H1 (cell line): Measurements from ENCODE around the gene FAT2. TPM values are rescaled to one million over a fixed set of nuclear protein-coding genes. Genes with fewer than 3 reads are reported as not detected.

Experiments used
- CTCF ChIA-PET: fragments of 300-600 bp; sonication (Branson Sonifier 250); formaldehyde crosslinking; loops from one replicate; lab custom pipeline; 2021; ENCODE audit not compliant: partially characterized antibody; lab: Charles Lee
- POLR2A ChIA-PET: fragments of 300-600 bp; sonication (Branson Sonifier 250); formaldehyde crosslinking; loops from one replicate; lab custom pipeline; 2021; ENCODE audit warnings: inconsistent platforms; ENCODE audit not compliant: partially characterized antibody; lab: Charles Lee
- DNase-seq, 2 experiments: peaks; one replicate each; pipeline versions ENCODE4 v3.0.0 to v3.0.0-alpha.2; 2010 to 2022; ENCODE audit warnings: low spot score in 2 of 2, low read depth in 1 of 2, mixed read lengths in 1 of 2
- FAIRE-seq: peaks from 2 replicates; lab custom pipeline; 2011; peaks lifted over from hg19 to GRCh38; lab: Jason Lieb, UNC
- H2AFZ ChIP-seq: 2 replicates; pipeline ENCODE4 v1.8.1; 2012; ENCODE audit warnings: low read length, inconsistent platforms
- H2AK5ac ChIP-seq: 2 replicates; pipeline ENCODE4 v1.6.1; 2013; ENCODE audit warnings: low read depth, low read length
- H2BK120ac ChIP-seq: replicated peaks from 2 replicates; pipeline ENCODE3; 2013; ENCODE audit warnings: low read depth, low read length, inconsistent platforms
- H2BK12ac ChIP-seq: 2 replicates; pipeline ENCODE4 v1.6.1; 2013; ENCODE audit warnings: low read depth, low read length
- H2BK15ac ChIP-seq: 2 replicates; pipeline ENCODE4 v1.6.1; 2013; ENCODE audit warnings: low read length
- H2BK20ac ChIP-seq: 2 replicates; pipeline ENCODE4 v1.6.1; 2013; ENCODE audit warnings: low read length
- H2BK5ac ChIP-seq: 2 replicates; pipeline ENCODE4 v1.6.1; 2013; ENCODE audit warnings: low read depth, low read length
- H3K14ac ChIP-seq: 2 replicates; pipeline ENCODE4 v1.6.1; 2013; ENCODE audit warnings: inconsistent platforms; ENCODE audit not compliant: insufficient read length
- H3K18ac ChIP-seq: 2 replicates; pipeline ENCODE4 v1.6.1; 2013; ENCODE audit warnings: low read length; ENCODE audit errors: extremely low read depth
- H3K23ac ChIP-seq: 2 replicates; pipeline ENCODE4 v1.6.1; 2013; ENCODE audit warnings: inconsistent platforms; ENCODE audit not compliant: insufficient read length
- H3K23me2 ChIP-seq: 2 replicates; pipeline ENCODE4 v1.6.1; 2013; ENCODE audit warnings: low read depth, low read length
- H3K27ac ChIP-seq: 2 replicates; pipeline ENCODE4 v1.6.1; 2011; ENCODE audit warnings: low read depth, low read length, inconsistent platforms
- H3K27me3 ChIP-seq, 4 experiments: replicated peaks in 1 of 4; 1 replicate in 1 of 4; 2 replicates in 3 of 4; pipeline versions ENCODE4 v1.6.1 to v1.8.1; 2011 to 2013; ENCODE audit warnings: low read length in 3 of 4, mild to moderate bottlenecking in 3 of 4, inconsistent platforms in 2 of 4, mixed read lengths in 2 of 4, moderate library complexity in 1 of 4; ENCODE audit not compliant: control insufficient read depth in 3 of 4, insufficient read depth in 3 of 4; ENCODE audit errors: extremely low read depth in 1 of 4
- H3K36me3 ChIP-seq, 4 experiments: 2 replicates each; pipeline versions ENCODE4 v1.6.1 to v1.8.1; 2011 to 2013; ENCODE audit warnings: mild to moderate bottlenecking in 4 of 4, low read length in 3 of 4, moderate library complexity in 2 of 4, control low read depth in 1 of 4, inconsistent platforms in 1 of 4; ENCODE audit not compliant: insufficient read depth in 4 of 4, control insufficient read depth in 2 of 4
- H3K4ac ChIP-seq: replicated peaks from 2 replicates; pipeline ENCODE3; 2013; ENCODE audit warnings: low read length, low read depth, mixed read lengths, inconsistent platforms; ENCODE audit not compliant: insufficient read length
- H3K4me1 ChIP-seq, 4 experiments: replicated peaks in 1 of 4; 1 replicate in 1 of 4; 2 replicates in 3 of 4; pipeline versions ENCODE4 v1.6.1 to v1.8.1; 2011 to 2013; ENCODE audit warnings: low read length in 3 of 4, inconsistent platforms in 2 of 4, mixed read lengths in 1 of 4; ENCODE audit not compliant: insufficient read depth in 4 of 4, control insufficient read depth in 3 of 4
- H3K4me2 ChIP-seq, 2 experiments: 2 replicates each; pipeline versions ENCODE4 v1.6.1 to v1.8.1; 2011 to 2013; ENCODE audit warnings: low read depth in 2 of 2, low read length in 2 of 2, control low read depth in 1 of 2, inconsistent platforms in 1 of 2, mild to moderate bottlenecking in 1 of 2; ENCODE audit not compliant: insufficient read depth in 1 of 2
- H3K4me3 ChIP-seq, 4 experiments: fragments of 200-600, 300-600 bp in 1 of 4; sonication (generic), shearing (Covaris generic), sonication (Bioruptor Twin) in 1 of 4; 2 replicates each; pipeline versions ENCODE4 v1.5.1 to v1.8.1; 2011 to 2016; ENCODE audit warnings: low read length in 4 of 4, low read depth in 3 of 4, control low read depth in 2 of 4, inconsistent platforms in 2 of 4, mild to moderate bottlenecking in 2 of 4, mixed read lengths in 1 of 4, moderate library complexity in 1 of 4; ENCODE audit not compliant: insufficient read depth in 2 of 4; ENCODE audit errors: extremely low read depth in 1 of 4
- H3K56ac ChIP-seq: replicated peaks from 2 replicates; pipeline ENCODE3; 2013; ENCODE audit warnings: low read depth, mild to moderate bottlenecking, mixed read lengths, low read length, inconsistent platforms; ENCODE audit not compliant: insufficient read length
- H3K79me1 ChIP-seq: 2 replicates; pipeline ENCODE4 v1.6.1; 2013; ENCODE audit warnings: low read depth, low read length, control low read depth
- H3K79me2 ChIP-seq, 2 experiments: 2 replicates each; pipeline versions ENCODE4 v1.6.1 to v1.8.1; 2012 to 2013; ENCODE audit warnings: low read length in 2 of 2, mild to moderate bottlenecking in 2 of 2, inconsistent platforms in 1 of 2; ENCODE audit not compliant: insufficient read depth in 2 of 2, control insufficient read depth in 1 of 2
- H3K9ac ChIP-seq, 4 experiments: replicated peaks in 1 of 4; 1 replicate in 1 of 4; 2 replicates in 3 of 4; pipeline versions ENCODE4 v1.6.1 to v1.8.1; 2011 to 2013; ENCODE audit warnings: low read depth in 3 of 4, low read length in 3 of 4, control low read depth in 2 of 4, mild to moderate bottlenecking in 2 of 4, moderate library complexity in 2 of 4, inconsistent platforms in 1 of 4; ENCODE audit errors: extremely low read depth in 1 of 4
- H3K9me3 ChIP-seq, 2 experiments: 2 replicates each; pipeline versions ENCODE4 v1.6.1 to v1.8.1; 2012 to 2013; ENCODE audit warnings: mild to moderate bottlenecking in 2 of 2, moderate library complexity in 2 of 2, control low read depth in 1 of 2, inconsistent platforms in 1 of 2, low read depth in 1 of 2, low read length in 1 of 2, mixed read lengths in 1 of 2; ENCODE audit not compliant: insufficient read depth in 2 of 2
- H4K20me1 ChIP-seq, 2 experiments: replicated peaks in 1 of 2; 2 replicates each; pipeline versions ENCODE3 to v1.8.1; 2011 to 2013; ENCODE audit warnings: inconsistent platforms in 2 of 2, low read length in 2 of 2, mild to moderate bottlenecking in 1 of 2; ENCODE audit not compliant: insufficient read depth in 2 of 2, control insufficient read depth in 1 of 2
- H4K5ac ChIP-seq: 2 replicates; pipeline ENCODE4 v1.6.1; 2013; ENCODE audit warnings: low read length, low read depth, mixed read lengths, inconsistent platforms; ENCODE audit not compliant: insufficient read length
- H4K8ac ChIP-seq: 2 replicates; pipeline ENCODE4 v1.8.0; 2013; ENCODE audit warnings: mild to moderate bottlenecking, moderate library complexity, low read length, inconsistent platforms; ENCODE audit not compliant: insufficient read depth; ENCODE audit errors: extremely low read depth
- H4K91ac ChIP-seq: replicated peaks from 2 replicates; pipeline ENCODE3; 2013; ENCODE audit warnings: low read length, mixed read lengths, inconsistent platforms; ENCODE audit not compliant: insufficient read length
- CBX5 ChIP-seq: fragments of 300-800, 300-1000 bp; sonication (generic); IDR thresholded peaks from 2 replicates; pipeline ENCODE4 v1.7.1; 2016; ENCODE audit warnings: antibody characterized with exemption, low read length, low read depth
- CBX8 ChIP-seq: fragments of 300-800, 300-1000 bp; sonication (generic); IDR thresholded peaks from 2 replicates; pipeline ENCODE4 v1.7.1; 2016; ENCODE audit warnings: low read depth, low read length, borderline replicate concordance
- CHD2 ChIP-seq: IDR thresholded peaks from 2 replicates; pipeline ENCODE4 v1.6.1; 2012; ENCODE audit warnings: low read length, improper control_type of control experiment
- FOSL1 ChIP-seq: IDR thresholded peaks from 2 replicates; pipeline ENCODE4 v1.6.1; 2011; ENCODE audit warnings: mild to moderate bottlenecking, low read depth, low read length, moderate library complexity; ENCODE audit not compliant: insufficient read depth
- GTF2F1 ChIP-seq: IDR thresholded peaks from 2 replicates; pipeline ENCODE4 v1.6.1; 2012; ENCODE audit warnings: low read depth, low read length, improper control_type of control experiment, borderline replicate concordance
- HDAC6 ChIP-seq: IDR thresholded peaks from one replicate; pipeline ENCODE4 v1.7.1; 2012; ENCODE audit warnings: low read depth, mild to moderate bottlenecking, inconsistent platforms, low read length, moderate library complexity
- JUND ChIP-seq: IDR thresholded peaks from 2 replicates; pipeline ENCODE4 v1.6.1; 2011; ENCODE audit warnings: mild to moderate bottlenecking, improper control_type of control experiment, low read length
- KDM4A ChIP-seq: IDR thresholded peaks from one replicate; pipeline ENCODE4 v1.7.1; 2012; ENCODE audit warnings: low read depth, mild to moderate bottlenecking, moderate library complexity, low read length, inconsistent platforms; ENCODE audit not compliant: severe bottlenecking
- KDM5A ChIP-seq: fragments of 200-600 bp; IDR thresholded peaks from 2 replicates; pipeline ENCODE4 v1.7.1; 2012; ENCODE audit warnings: mild to moderate bottlenecking, low read length, inconsistent platforms, mixed read lengths
- NANOG ChIP-seq: IDR thresholded peaks from 2 replicates; pipeline ENCODE4 v1.6.1; 2011; ENCODE audit warnings: low read length, low read depth, mild to moderate bottlenecking, inconsistent platforms; ENCODE audit not compliant: insufficient read depth, poor library complexity, severe bottlenecking
- PHF8 ChIP-seq: fragments of 200-600 bp; sonication (generic); conservative IDR thresholded peaks from 2 replicates; pipeline ENCODE4 v1.7.1; 2012; ENCODE audit warnings: low read depth, mild to moderate bottlenecking, inconsistent platforms, low read length, moderate library complexity
- RAD21 ChIP-seq, 2 experiments: IDR thresholded peaks in 1 of 2; conservative IDR thresholded peaks in 1 of 2; 2 replicates each; pipeline ENCODE4 v1.6.1; 2011; ENCODE audit warnings: low read depth in 2 of 2, low read length in 2 of 2, improper control_type of control experiment in 1 of 2, inconsistent platforms in 1 of 2, mild to moderate bottlenecking in 1 of 2, moderate library complexity in 1 of 2
- RFX5 ChIP-seq: IDR thresholded peaks from 2 replicates; pipeline ENCODE4 v1.6.1; 2011; ENCODE audit warnings: low read depth, low read length, improper control_type of control experiment, borderline replicate concordance
- SIN3A ChIP-seq, 2 experiments: IDR thresholded peaks in 1 of 2; conservative IDR thresholded peaks in 1 of 2; 2 replicates each; pipeline ENCODE4 v1.6.1; 2011 to 2012; ENCODE audit warnings: low read length in 2 of 2, improper control_type of control experiment in 1 of 2, low read depth in 1 of 2, mild to moderate bottlenecking in 1 of 2
- WGBS, 2 experiments: shearing (Covaris generic) in 1 of 2; methylation state at CpG; one replicate each; pipeline versions ENCODE4 v1.1.6 to v1.1.7; 2013 to 2015; ENCODE audit warnings: low lambda C conversion rate in 2 of 2, mixed read lengths in 2 of 2, inconsistent platforms in 1 of 2, low coverage in 1 of 2, missing lambda C conversion rate in 1 of 2; ENCODE audit not compliant: insufficient replicate concordance in 2 of 2, insufficient coverage in 1 of 2, insufficient read length in 1 of 2; ENCODE audit errors: extremely low coverage in 1 of 2, missing lambda C conversion rate in 1 of 2; 5-methylcytosine and 5-hydroxymethylcytosine counted together
- polyA plus RNA-seq, 7 experiments: library from polyadenylated mRNA; depleted of rRNA in 3 of 7; stranded (reverse) in 5 of 7; unstranded in 2 of 7; fragments of >200 nt in 5 of 7; fragments of 200-250 nt in 2 of 7; gene quantifications; 1 replicate in 5 of 7; 2 replicates in 1 of 7; 4 replicates in 1 of 7; pipeline versions ENCODE4 v1.2.1 to v1.2.3, GENCODE V29; 2011 to 2013; ENCODE audit warnings: missing spikeins in 2 of 7, mixed read lengths in 2 of 7
- total RNA-seq: library from RNA; stranded (reverse); fragmentation: NEBNext Ultra II Directional; extraction: Animal tissue kit (Norgen Biotek cat#: 25700); gene quantifications from 2 replicates; pipeline ENCODE4 v1.2.1, GENCODE V29; 2021

FAT2 gene
- total and polyA plus RNA-seq, 2 of the 8 experiments (the other 6 are each of a cell fraction or from before 2014, with no cell fraction given): 0.12 to 0.30 TPM

DNA sequence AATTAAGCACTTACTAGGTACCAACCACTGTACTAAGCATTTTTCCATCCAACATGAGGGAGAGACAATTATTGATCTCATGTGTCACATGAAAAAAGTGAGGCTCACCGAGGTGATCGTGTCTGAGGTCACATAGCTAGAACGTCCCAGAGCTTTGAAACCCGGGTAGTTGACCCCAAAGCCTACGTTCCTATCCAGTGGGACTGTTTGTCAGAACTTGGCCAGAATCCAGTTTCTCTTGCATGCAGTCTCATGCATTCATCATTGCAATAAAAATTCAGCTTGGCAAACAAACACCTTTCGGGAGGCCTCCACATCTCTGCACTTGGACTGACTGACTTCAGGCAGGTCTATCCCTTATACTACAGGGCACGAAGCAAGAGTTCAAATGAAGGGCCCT, 23.4 kb upstream of the FAT2 start:
- ChIA-PET CTCF (interaction anchor here (0.9 to 2.1 kb wide), 6 partner anchors 13 to 470 kb away, joined by 3 to 8 read pairs (median 4); no protein-coding TSS in a partner anchor), POLR2A (no interaction called here)
- Histone ChIP-seq H2AK5ac (no peak overlapping the region), H3K27me3 (no peaks in the 10 kb centered on the region), H4K5ac (no peak overlapping the region), H3K56ac (no peak overlapping the region), H2BK12ac (no peak overlapping the region), H3K18ac (no peak overlapping the region), H2AFZ (no peak overlapping the region), H4K8ac (no peak overlapping the region), H3K79me2 (no peaks in the 10 kb centered on the region), H3K14ac (no peak overlapping the region), H4K91ac (no peak overlapping the region), H3K23ac (no peak overlapping the region), H4K20me1 (peaks cover 0 to 3% of the 10 kb centered on the region in 2 experiments), H3K4ac (no peak overlapping the region), H2BK20ac (no peak overlapping the region), H3K79me1 (no peaks in the 10 kb centered on the region), H2BK15ac (no peak overlapping the region), H3K36me3 (no peaks in the 10 kb centered on the region), H3K27ac (no peak overlapping the region), H3K9ac (no peak overlapping the region), H2BK120ac (no peak overlapping the region), H3K4me3 (no peak overlapping the region), H2BK5ac (no peak overlapping the region), H3K9me3 (no peaks in the 10 kb centered on the region), H3K23me2 (peaks cover 5% of the 10 kb centered on the region; the same call in 1 of the 2 replicates), H3K4me2 (no peak overlapping the region), H3K4me1 (peaks cover under 1 to 8% (median 4%) of the 10 kb centered on the region in 4 experiments; a peak in 6 of 7 replicates)
- DNase-seq (no peak), FAIRE-seq (no peak)
- 97% methylated on average over 7 of the region's 7 CpGs; no CpG with 5 or more reads in 1 of the 2 experiments for WGBS, 2 experiments
- no peak for TF ChIP-seq SIN3A (conservative IDR thresholded peaks at IDR 0.05 in 1 of 2, IDR thresholded peaks at IDR 0.05 in 1 of 2; ENCODE audit: low read depth in 1 of 2, low read length in 2 of 2)
- TF ChIP-seq FOSL1: no peak
- TF ChIP-seq RFX5: no peak
- TF ChIP-seq CHD2: no peak
- TF ChIP-seq JUND: no peak
- TF ChIP-seq HDAC6: no peak
- TF ChIP-seq PHF8: no peak
- no peak for TF ChIP-seq CBX5
- no peak for TF ChIP-seq KDM5A
- no peak for TF ChIP-seq CBX8
- TF ChIP-seq NANOG: no peak
- no peak for TF ChIP-seq RAD21 (IDR thresholded peaks at IDR 0.05 in 1 of 2, conservative IDR thresholded peaks at IDR 0.05 in 1 of 2; ENCODE audit: low read depth in 2 of 2, low read length in 2 of 2)
- TF ChIP-seq GTF2F1: no peak
- TF ChIP-seq KDM4A: no peak
